K562 (cell line): ENCODE results near the gene HNRNPF. TPM values are rescaled to one million over a fixed set of nuclear protein-coding genes. Genes with fewer than 3 reads are reported as not detected.

Experiments
- ASH1L ChIP-seq: fragments of 450-650 bp; IDR thresholded peaks from 2 replicates; pipeline ENCODE4 v1.6.1; 2018; ENCODE audit warnings: borderline replicate concordance, mild to moderate bottlenecking, low read depth; ENCODE audit not compliant: partially characterized antibody
- BACH1 ChIP-seq: fragments of 200-800 bp; sonication (Bioruptor generic); IDR thresholded peaks from 2 replicates; pipeline ENCODE4 v1.6.1; 2016; ENCODE audit warnings: missing genetic modification characterization, missing compliant biosample characterization
- EP400 ChIP-seq: fragments of 450-650 bp; IDR thresholded peaks from 2 replicates; pipeline ENCODE4 v1.6.1; 2017; ENCODE audit warnings: antibody characterized with exemption, mild to moderate bottlenecking, moderate library complexity
- GABPB2 ChIP-seq: fragments of 250-450 bp; sonication (Bioruptor Pico); conservative IDR thresholded peaks from 2 replicates; pipeline ENCODE4 v1.5.1; 2021; ENCODE audit warnings: mild to moderate bottlenecking
- HDAC2 ChIP-seq: fragments of 450-650 bp; IDR thresholded peaks from 2 replicates; pipeline ENCODE4 v1.6.1; 2016; ENCODE audit warnings: mild to moderate bottlenecking
- HNRNPH1 ChIP-seq: fragments of 200-400 bp; formaldehyde crosslinking; optimal IDR thresholded peaks from 2 replicates; pipeline ENCODE3; 2017; ENCODE audit warnings: low read depth, mild to moderate bottlenecking, low read length, moderate library complexity
- MLX ChIP-seq, 2 experiments: fragments of 450-650 bp in 1 of 2; sonication (generic) in 1 of 2; formaldehyde crosslinking; conservative IDR thresholded peaks; 2 replicates each; pipeline versions ENCODE4 v1.4.0 to v1.8.1; 2020 to 2022; ENCODE audit warnings: mild to moderate bottlenecking in 1 of 2, missing genetic modification reagents in 1 of 2
- NCOA6 ChIP-seq: fragments of 450-650 bp; IDR thresholded peaks from 2 replicates; pipeline ENCODE4 v1.6.1; 2017; ENCODE audit warnings: mild to moderate bottlenecking
- NR2F6 ChIP-seq: fragments of 450-650 bp; formaldehyde crosslinking; IDR thresholded peaks from 2 replicates; pipeline ENCODE4 v1.4.0; 2020; ENCODE audit warnings: mild to moderate bottlenecking
- SAFB ChIP-seq: fragments of 200-400 bp; formaldehyde crosslinking; IDR thresholded peaks from 2 replicates; pipeline ENCODE4 v1.6.1; 2017; ENCODE audit warnings: low read depth, low read length, borderline replicate concordance
- TCF7 ChIP-seq: sonication (generic); IDR thresholded peaks from 2 replicates; pipeline ENCODE4 v1.6.1; 2016; ENCODE audit warnings: antibody characterized with exemption, borderline replicate concordance
- U2AF2 ChIP-seq: fragments of 200-400 bp; formaldehyde crosslinking; optimal IDR thresholded peaks from 2 replicates; pipeline ENCODE3; 2017; ENCODE audit warnings: low read depth, mild to moderate bottlenecking, low read length
- YBX1 ChIP-seq: fragments of 450-650 bp; IDR thresholded peaks from 2 replicates; pipeline ENCODE4 v1.7.1; 2016; ENCODE audit warnings: mild to moderate bottlenecking
- ZBTB5 ChIP-seq: fragments of 450-650 bp; IDR thresholded peaks from 2 replicates; pipeline ENCODE4 v1.6.1; 2017; ENCODE audit warnings: antibody characterized with exemption
- ZNF384 ChIP-seq: IDR thresholded peaks from 2 replicates; pipeline ENCODE4 v1.6.1; 2012; ENCODE audit warnings: low read depth, low read length, improper control_type of control experiment
- ZNF57 ChIP-seq: fragments of 450-650 bp; formaldehyde crosslinking; IDR thresholded peaks from 2 replicates; pipeline ENCODE4 v1.4.0; 2020; ENCODE audit warnings: mild to moderate bottlenecking, moderate library complexity
- ZNF830 ChIP-seq: fragments of 250-450 bp; sonication (Bioruptor Pico); IDR thresholded peaks from 2 replicates; pipeline ENCODE4 v1.5.0; 2021; ENCODE audit warnings: mild to moderate bottlenecking
- polyA plus RNA-seq, 8 experiments: library from polyadenylated mRNA; depleted of rRNA in 4 of 8; stranded (reverse) in 5 of 8; unstranded in 3 of 8; fragments of >200 nt; fragmentation: Nextera tagmentation in 2 of 8; fragmentation: Illumina TruSeq in 1 of 8; extraction: Ambion mirVana in 2 of 8; extraction: Trizol in 1 of 8; gene quantifications; 2 replicates each; pipeline versions ENCODE4 v1.2.1 to v1.2.3, GENCODE V29; 2011 to 2014; ENCODE audit warnings: inconsistent platforms in 1 of 8, missing spikeins in 1 of 8
- total RNA-seq, 7 experiments: library from RNA; depleted of rRNA in 6 of 7; stranded (reverse); fragments of >200 nt in 6 of 7; fragmentation: Illumina TruSeq in 2 of 7; extraction: Trizol in 2 of 7; gene quantifications; 2 replicates each; pipeline versions ENCODE4 v1.2.1 to v1.2.3, GENCODE V29; 2011 to 2021; ENCODE audit warnings: low replicate concordance in 1 of 7

Gene HNRNPF
- total and polyA plus RNA-seq, 9 of the 15 experiments (the other 6 are each of a cell fraction or from before 2014, with no cell fraction given) = 192 to 489 (median 416) TPM

DNA sequence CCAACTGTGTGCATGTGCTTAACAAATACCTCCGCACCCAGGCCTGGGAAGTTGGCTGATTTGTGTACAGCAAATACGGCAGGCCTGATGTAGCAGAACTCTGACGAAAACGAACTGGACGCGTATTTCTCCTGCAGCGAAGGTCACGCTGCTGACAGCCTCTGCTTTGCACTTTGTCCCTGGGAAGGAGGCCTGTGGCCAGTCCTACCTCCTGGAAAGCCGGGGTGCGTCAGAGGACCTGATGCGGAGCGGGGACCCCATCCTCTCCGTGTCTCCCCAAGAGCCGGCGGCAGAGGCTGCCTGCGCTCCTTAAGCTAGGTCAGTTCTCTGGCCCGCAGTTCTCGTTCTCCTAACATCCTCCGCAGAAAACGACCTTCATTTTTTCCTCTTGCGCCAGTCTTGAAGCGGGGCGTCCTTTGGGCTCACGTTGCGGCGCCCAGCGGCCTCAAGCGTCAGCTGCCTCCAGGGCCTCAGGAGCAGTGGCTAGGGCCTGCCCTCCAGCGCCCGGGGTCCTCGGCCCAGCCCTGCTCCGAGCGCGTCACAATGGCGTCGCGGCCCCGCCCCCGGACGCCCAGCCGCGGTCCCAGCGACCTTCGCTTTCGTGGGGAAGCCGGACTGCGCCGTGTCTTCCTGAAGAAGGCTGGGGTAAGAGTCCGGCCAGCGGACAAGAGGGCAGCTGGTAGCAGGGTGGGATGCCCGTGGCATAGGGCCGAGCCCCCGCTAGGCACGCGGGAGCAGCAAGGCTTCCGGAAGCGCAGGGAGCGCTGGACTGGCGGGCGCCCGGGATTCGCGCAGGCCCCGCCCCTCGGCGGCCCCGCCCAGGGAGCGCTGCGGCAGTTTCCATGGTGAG is 27.5 kb upstream of the HNRNPF start, which contains the start of gene ZNF487 (continued):
- TF ChIP-seq TCF7 (peak; percentile 12), ASH1L (no peak), NCOA6 (no peak), EP400 (peak; percentile 96), NR2F6 (CRISPR knock-in tag) (no peak), MLX (CRISPR knock-in tag; conservative IDR thresholded peaks at IDR 0.05) (no peak), SAFB (0 out of 2 replicates have a peak, but pooled peaks have one; percentile 29), YBX1 (no peak), ZNF57 (CRISPR knock-in tag) (no peak), GABPB2 (CRISPR knock-in tag) (no peak), ZBTB5 (no peak), BACH1 (tag) (no peak), HNRNPH1 (no peak), ZNF830 (no peak; the same call in 1 of the 2 replicates), HDAC2 (peak; percentile 74; the same call in 1 of the 2 replicates), U2AF2 (no peak), ZNF384 (peak; percentile 70)
